Caco-2 (cell line): ENCODE results near the gene DNER. TPM values are rescaled to one million over a fixed set of nuclear protein-coding genes. Genes with fewer than 3 reads are reported as not detected.

Experiments used
- BruUV-seq: library from RNA; stranded (reverse); fragments of 400-500 nt; replicated peaks from 2 replicates; lab custom pipeline; 2021; lab: Mats Ljungman, UMichigan
- CTCF ChIA-PET: fragments of 300-600 bp; sonication (Branson Sonifier 250); formaldehyde crosslinking; loops from one replicate; lab custom pipeline; 2022; ENCODE audit warnings: antibody characterized with exemption; lab: Charles Lee
- POLR2A ChIA-PET: fragments of 300-600 bp; sonication (Branson Sonifier 250); formaldehyde crosslinking; loops from one replicate; lab custom pipeline; 2022; ENCODE audit warnings: antibody characterized with exemption; lab: Charles Lee
- DNase-seq, 2 experiments: peaks; one replicate each; pipeline versions ENCODE4 v3.0.0 to v3.0.0-alpha.2; 2020 to 2022
- H3K27me3 ChIP-seq: replicated peaks from 2 replicates; pipeline ENCODE4 v1.6.0; 2011; ENCODE audit warnings: low read length; ENCODE audit not compliant: control insufficient read depth, insufficient read depth
- H3K36me3 ChIP-seq: 2 replicates; pipeline ENCODE4 v1.5.1; 2011; ENCODE audit warnings: low read length; ENCODE audit not compliant: control insufficient read depth, insufficient read depth
- H3K4me1 ChIP-seq: fragments of 250-450 bp; sonication (Bioruptor Pico); 2 replicates; pipeline ENCODE4 v1.5.1; 2020; ENCODE audit warnings: mild to moderate bottlenecking
- H3K4me3 ChIP-seq: 2 replicates; pipeline ENCODE4 v1.5.1; 2011; ENCODE audit warnings: low read depth, mild to moderate bottlenecking, control low read depth, low read length
- H3K9me3 ChIP-seq: fragments of 250-450 bp; sonication (Bioruptor Pico); 2 replicates; pipeline ENCODE4 v1.5.1; 2020; ENCODE audit warnings: mild to moderate bottlenecking, moderate library complexity
- H3K27ac Mint-ChIP-seq: one replicate; pipeline ENCODE4 v1.8.0; 2022; ENCODE audit warnings: mixed read lengths; ENCODE audit not compliant: unreplicated experiment
- H3K27me3 Mint-ChIP-seq: one replicate; pipeline ENCODE4 v1.8.0; 2022; ENCODE audit warnings: mixed read lengths; ENCODE audit not compliant: insufficient read depth, unreplicated experiment
- H3K36me3 Mint-ChIP-seq: one replicate; pipeline ENCODE4 v1.8.0; 2022; ENCODE audit warnings: mild to moderate bottlenecking, mixed read lengths; ENCODE audit not compliant: insufficient read depth, unreplicated experiment
- H3K4me1 Mint-ChIP-seq: one replicate; pipeline ENCODE4 v1.8.0; 2022; ENCODE audit warnings: low read depth, mixed read lengths; ENCODE audit not compliant: unreplicated experiment
- H3K4me3 Mint-ChIP-seq: one replicate; pipeline ENCODE4 v1.8.0; 2022; ENCODE audit warnings: mild to moderate bottlenecking, moderate library complexity, mixed read lengths; ENCODE audit not compliant: unreplicated experiment
- H3K9me3 Mint-ChIP-seq: one replicate; pipeline ENCODE4 v1.8.0; 2022; ENCODE audit warnings: mixed read lengths; ENCODE audit not compliant: unreplicated experiment
- CTCF ChIP-seq, 2 experiments: fragments of 200-600 bp in 1 of 2; IDR thresholded peaks; 1 replicate in 1 of 2; 2 replicates in 1 of 2; pipeline versions ENCODE4 v1.5.1 to v1.8.0; 2011 to 2022; ENCODE audit warnings: antibody characterized with exemption in 1 of 2, control low read depth in 1 of 2, inconsistent platforms in 1 of 2, low read depth in 1 of 2, low read length in 1 of 2, mild to moderate bottlenecking in 1 of 2, moderate library complexity in 1 of 2; ENCODE audit not compliant: insufficient read depth in 1 of 2, severe bottlenecking in 1 of 2, unreplicated experiment in 1 of 2
- intact Hi-C: fragments of 100-400 bp; cut with micrococcal nuclease; formaldehyde crosslinking; loops from one replicate; pipeline ENCODE4 v1.10.0; 2022; ENCODE audit not compliant: unreplicated experiment
- total RNA-seq: library from RNA; stranded (reverse); gene quantifications from 2 replicates; pipeline ENCODE4 v1.2.3, GENCODE V29; 2022

Gene DNER
- total RNA-seq, 1 experiment from 2014 or later = not detected

GRCh38 chr2:229443546-229444268 lies 270.6 kb downstream of the DNER start:
- CTCF ChIA-PET = no interaction called here
- no peaks in the 10 kb centered on the region for H3K4me1 Mint-ChIP-seq
- no TSS peak for BruUV-seq
- TF ChIP-seq CTCF (IDR thresholded peaks at IDR 0.05; ENCODE audit: insufficient read depth in 1 of 2, low read depth in 1 of 2, low read length in 1 of 2, severe bottlenecking in 1 of 2, unreplicated experiment in 1 of 2) = no peak
- Histone ChIP-seq H3K36me3 (no peaks in the 10 kb centered on the region), H3K27me3 (no peaks in the 10 kb centered on the region), H3K9me3 (no peaks in the 10 kb centered on the region), H3K4me1 (no peaks in the 10 kb centered on the region), H3K4me3 (no peak overlapping the region)
- peaks cover 12% of the 10 kb centered on the region for H3K9me3 Mint-ChIP-seq
- POLR2A ChIA-PET = no interaction called here
- no peak overlapping the region for H3K27ac Mint-ChIP-seq
- intact Hi-C loops = loop anchor here (10.0 kb wide), 1 partner anchor 739 kb away; no protein-coding TSS in a partner anchor
- peaks cover 11% of the 10 kb centered on the region for H3K27me3 Mint-ChIP-seq
- no peaks in the 10 kb centered on the region for H3K36me3 Mint-ChIP-seq
- H3K4me3 Mint-ChIP-seq = no peak overlapping the region
- DNase-seq = no peak

GRCh38 chr2:229443141-229443540 lies 271.2 kb downstream of the DNER start:
- H3K4me3 ChIP-seq = no peak overlapping the region
- no peak for DNase-seq
- POLR2A ChIA-PET = no interaction called here
- Mint-ChIP-seq H3K9me3 (peaks cover 12% of the 10 kb centered on the region), H3K4me1 (no peaks in the 10 kb centered on the region), H3K27me3 (peaks cover 11% of the 10 kb centered on the region), H3K4me3 (no peak overlapping the region), H3K36me3 (no peaks in the 10 kb centered on the region), H3K27ac (no peak overlapping the region)
- intact Hi-C loops = loop anchor here (10.0 kb wide), 1 partner anchor 738 kb away; no protein-coding TSS in a partner anchor
- no peaks in the 10 kb centered on the region for H3K36me3 ChIP-seq
- no peaks in the 10 kb centered on the region for H3K4me1 ChIP-seq
- BruUV-seq = no TSS peak
- no peaks in the 10 kb centered on the region for H3K27me3 ChIP-seq
- CTCF ChIA-PET = no interaction called here
- TF ChIP-seq CTCF (IDR thresholded peaks at IDR 0.05; ENCODE audit: insufficient read depth in 1 of 2, low read depth in 1 of 2, low read length in 1 of 2, severe bottlenecking in 1 of 2, unreplicated experiment in 1 of 2) = no peak
- no peaks in the 10 kb centered on the region for H3K9me3 ChIP-seq

- CTCF ChIA-PET = no interaction called here
- intact Hi-C loops = no loop called here
- BruUV-seq = no TSS peak
Measured at GRCh38 chr2:229438430-229439159, 275.8 kb downstream of the DNER start.

More at GRCh38 chr2:229438430-229439159, 275.8 kb downstream of the DNER start:
- TF ChIP-seq CTCF (IDR thresholded peaks at IDR 0.05; ENCODE audit: insufficient read depth in 1 of 2, low read depth in 1 of 2, low read length in 1 of 2, severe bottlenecking in 1 of 2, unreplicated experiment in 1 of 2) = no peak
- POLR2A ChIA-PET = no interaction called here
- H3K4me1 Mint-ChIP-seq = no peaks in the 10 kb centered on the region
- no peak overlapping the region for H3K27ac Mint-ChIP-seq
- H3K9me3 Mint-ChIP-seq = peaks cover 12% of the 10 kb centered on the region
- H3K36me3 Mint-ChIP-seq = no peaks in the 10 kb centered on the region
- H3K4me3 Mint-ChIP-seq = no peak overlapping the region
- no peaks in the 10 kb centered on the region for H3K4me1 ChIP-seq
- DNase-seq = no peak
- H3K27me3 ChIP-seq = no peaks in the 10 kb centered on the region
- H3K4me3 ChIP-seq = no peak overlapping the region
- H3K9me3 ChIP-seq = no peaks in the 10 kb centered on the region
- no peaks in the 10 kb centered on the region for H3K36me3 ChIP-seq
- H3K27me3 Mint-ChIP-seq = peaks cover 11% of the 10 kb centered on the region
